ENCODE measurements around the gene TEX14. TPM values are rescaled to one million over a fixed set of nuclear protein-coding genes. Genes with fewer than 3 reads are reported as not detected.
A peak's percentile ranks its signal among the peaks of the same experiment; 100 is the strongest.

TEX14 gene
- total and polyA plus RNA-seq, 2 donors (not counting 3 experiments of a cell fraction or from before 2014, with no cell fraction given) = 0.10 TPM; not detected in 1

- CTCF ChIA-PET = interaction anchor here (1.4 to 2.0 kb wide), 5 partner anchors 8 to 477 kb away, joined by 5 to 9 read pairs (median 6); partner anchors contain the start of gene MTMR4
- no peak overlapping the region for H3K9ac ChIP-seq (replicated peaks; ENCODE audit: extremely low read depth, insufficient read depth, low read length)
Measured at GRCh38 chr17:58528443-58528842, 163.4 kb downstream of the TEX14 start.

More at GRCh38 chr17:58528443-58528842, 163.4 kb downstream of the TEX14 start:
- no TSS peak for BruUV-seq (replicated peaks)
- peak; percentile 67 for FAIRE-seq
- POLR2A ChIA-PET = interaction anchor here (2.2 kb wide), 1 partner anchor 103 kb away, joined by 11 read pairs; no protein-coding TSS in a partner anchor
- Histone ChIP-seq H3K79me2 (ENCODE audit: control insufficient read depth, insufficient read depth, low read length) (no peaks in the 10 kb centered on the region), H3K4me1 (ENCODE audit: control insufficient read depth, extremely low read depth, insufficient read depth, low read length) (peaks cover 26% of the 10 kb centered on the region), H3K36me3 (ENCODE audit: control insufficient read depth in 2 of 2, extremely low read depth in 1 of 2, insufficient read depth in 2 of 2, low read length in 2 of 2) (no peaks in the 10 kb centered on the region), H2AFZ (ENCODE audit: low read depth, low read length) (no peak overlapping the region), H4K20me1 (replicated peaks; ENCODE audit: control insufficient read depth, extremely low read depth, insufficient read depth, low read length) (no peaks in the 10 kb centered on the region), H3K27ac (ENCODE audit: insufficient read depth, low read depth, low read length) (no peak overlapping the region), H3K27me3 (ENCODE audit: control insufficient read depth in 2 of 2, insufficient read depth in 2 of 2, low read length in 2 of 2) (peaks cover 0 to 2% of the 10 kb centered on the region in 2 experiments), H3K9me1 (replicated peaks; ENCODE audit: control insufficient read depth, extremely low read depth, insufficient read depth, low read length) (no peaks in the 10 kb centered on the region), H3K9me3 (replicated peaks; ENCODE audit: control insufficient read depth, insufficient read depth, low read length) (no peaks in the 10 kb centered on the region), H3K4me3 (replicated peaks in 1 of 3; ENCODE audit: insufficient read depth in 1 of 3, low read depth in 1 of 3, low read length in 3 of 3) (no peak overlapping the region), H3K4me2 (ENCODE audit: insufficient read depth, low read length) (no peak overlapping the region)
- dilution Hi-C loops (cut with MboI; ENCODE audit: extremely low pct_ligation_motif_present, low sequenced_read_pairs) (no loop called here), intact Hi-C loops (cut with micrococcal nuclease) (loop anchor here (10.0 kb wide), 1 partner anchor 1444 kb away; the partner anchor contains the start of gene AKAP1)
- TF ChIP-seq EZH2 (IDR thresholded peaks at IDR 0.05; ENCODE audit: borderline replicate concordance, low read depth, low read length, severe bottlenecking) = no peak
- TF ChIP-seq, protein P1, sequence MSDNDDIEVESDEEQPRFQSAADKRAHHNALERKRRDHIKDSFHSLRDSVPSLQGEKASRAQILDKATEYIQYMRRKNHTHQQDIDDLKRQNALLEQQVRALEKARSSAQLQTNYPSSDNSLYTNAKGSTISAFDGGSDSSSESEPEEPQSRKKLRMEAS (IDR thresholded peaks at IDR 0.05; ENCODE audit: insufficient read depth, insufficient read length) = no peak
- no peak for TF ChIP-seq GATA2 (IDR thresholded peaks at IDR 0.05; ENCODE audit: insufficient read depth, insufficient read length, low read depth, low read length)
- TF ChIP-seq POLR2A (IDR thresholded peaks at IDR 0.05; ENCODE audit: low read depth, low read length) = no peak
- TF ChIP-seq CTCF (IDR thresholded peaks at IDR 0.05; ENCODE audit: extremely low read depth in 1 of 2, insufficient read depth in 1 of 2, low read depth in 1 of 2, low read length in 2 of 2) = no peak
- TF ChIP-seq FOS (IDR thresholded peaks at IDR 0.05; ENCODE audit: borderline replicate concordance, insufficient read depth, low read length) = no peak
- no peak for TF ChIP-seq MYC (IDR thresholded peaks at IDR 0.05; ENCODE audit: low read depth, low read length)
- no peak for TF ChIP-seq JUN (IDR thresholded peaks at IDR 0.05; ENCODE audit: borderline replicate concordance, insufficient read depth, insufficient read length, low read depth)
- no peak for TF ChIP-seq POLR2AphosphoS5 (IDR thresholded peaks at IDR 0.05; ENCODE audit: insufficient read depth, low read depth, low read length)
- peak; percentile 69 for DNase-seq (ENCODE audit: low read depth, low spot score)

Data from endothelial cell of umbilical vein (primary cell).